ENCODE results near the gene YEATS2.

DNA sequence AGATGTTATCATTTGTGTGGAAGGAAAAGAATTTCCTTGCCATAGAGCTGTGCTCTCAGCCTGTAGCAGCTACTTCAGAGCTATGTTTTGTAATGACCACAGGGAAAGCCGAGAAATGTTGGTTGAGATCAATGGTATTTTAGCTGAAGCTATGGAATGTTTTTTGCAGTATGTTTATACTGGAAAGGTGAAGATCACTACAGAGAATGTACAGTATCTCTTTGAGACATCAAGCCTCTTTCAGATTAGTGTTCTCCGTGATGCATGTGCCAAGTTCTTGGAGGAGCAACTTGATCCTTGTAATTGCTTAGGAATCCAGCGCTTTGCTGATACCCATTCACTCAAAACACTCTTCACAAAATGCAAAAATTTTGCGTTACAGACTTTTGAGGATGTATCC is 47.0 kb upstream of the YEATS2 start:
- TF ChIP-seq, protein P1, sequence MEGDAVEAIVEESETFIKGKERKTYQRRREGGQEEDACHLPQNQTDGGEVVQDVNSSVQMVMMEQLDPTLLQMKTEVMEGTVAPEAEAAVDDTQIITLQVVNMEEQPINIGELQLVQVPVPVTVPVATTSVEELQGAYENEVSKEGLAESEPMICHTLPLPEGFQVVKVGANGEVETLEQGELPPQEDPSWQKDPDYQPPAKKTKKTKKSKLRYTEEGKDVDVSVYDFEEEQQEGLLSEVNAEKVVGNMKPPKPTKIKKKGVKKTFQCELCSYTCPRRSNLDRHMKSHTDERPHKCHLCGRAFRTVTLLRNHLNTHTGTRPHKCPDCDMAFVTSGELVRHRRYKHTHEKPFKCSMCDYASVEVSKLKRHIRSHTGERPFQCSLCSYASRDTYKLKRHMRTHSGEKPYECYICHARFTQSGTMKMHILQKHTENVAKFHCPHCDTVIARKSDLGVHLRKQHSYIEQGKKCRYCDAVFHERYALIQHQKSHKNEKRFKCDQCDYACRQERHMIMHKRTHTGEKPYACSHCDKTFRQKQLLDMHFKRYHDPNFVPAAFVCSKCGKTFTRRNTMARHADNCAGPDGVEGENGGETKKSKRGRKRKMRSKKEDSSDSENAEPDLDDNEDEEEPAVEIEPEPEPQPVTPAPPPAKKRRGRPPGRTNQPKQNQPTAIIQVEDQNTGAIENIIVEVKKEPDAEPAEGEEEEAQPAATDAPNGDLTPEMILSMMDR (IDR thresholded peaks at IDR 0.05), result no peak
- TF ChIP-seq POLR2AphosphoS5 (IDR thresholded peaks at IDR 0.05; ENCODE audit: insufficient read depth in 1 of 2, low read depth in 1 of 2), result no peak
